WTC11 (cell line): Measurements from ENCODE around the gene CHST11. TPM values are rescaled to one million over a fixed set of nuclear protein-coding genes. Genes with fewer than 3 reads are reported as not detected.

Experiments used
- ATAC-seq: fragments of 200-7000 bp; cut with Tn5 transposase; 2 replicates; pipeline ENCODE4 v1.10.0; 2021; ENCODE audit warnings: mild to moderate bottlenecking, moderate library complexity
- CTCF ChIA-PET: fragments of 300-600 bp; sonication (Branson Sonifier 250); formaldehyde crosslinking; loops from one replicate; lab custom pipeline; 2021; ENCODE audit warnings: antibody characterized with exemption; lab: Charles Lee
- POLR2A ChIA-PET: fragments of 350-600 bp; sonication (Branson Sonifier 250); formaldehyde crosslinking; loops from one replicate; lab custom pipeline; 2021; ENCODE audit warnings: antibody characterized with exemption; lab: Charles Lee
- DNase-seq: peaks from one replicate; pipeline ENCODE4 v3.0.0; 2021; ENCODE audit warnings: low spot score
- H3K27ac Mint-ChIP-seq: 2 replicates; pipeline ENCODE4 v1.8.0; 2021; ENCODE audit warnings: mixed read lengths
- H3K27me3 Mint-ChIP-seq: 2 replicates; pipeline ENCODE4 v1.8.0; 2021; ENCODE audit warnings: low read depth, mild to moderate bottlenecking, moderate library complexity, mixed read lengths
- H3K36me3 Mint-ChIP-seq: 2 replicates; pipeline ENCODE4 v1.8.0; 2021; ENCODE audit warnings: mixed read lengths
- H3K4me1 Mint-ChIP-seq: 2 replicates; pipeline ENCODE4 v1.8.0; 2022; ENCODE audit warnings: mixed read lengths
- H3K4me3 Mint-ChIP-seq: 2 replicates; pipeline ENCODE4 v1.8.0; 2021; ENCODE audit warnings: mild to moderate bottlenecking, moderate library complexity, mixed read lengths
- H3K9me3 Mint-ChIP-seq: 2 replicates; pipeline ENCODE4 v1.8.0; 2021; ENCODE audit warnings: mixed read lengths
- ELF4 ChIP-seq: sonication (generic); formaldehyde crosslinking; IDR thresholded peaks from 2 replicates; pipeline ENCODE4 v1.8.1; 2022; ENCODE audit warnings: low read depth, mild to moderate bottlenecking, moderate library complexity, missing genetic modification reagents
- EMX1 ChIP-seq: fragments of 250-450 bp; sonication (Bioruptor Pico); IDR thresholded peaks from 2 replicates; pipeline ENCODE4 v1.8.0; 2021; ENCODE audit warnings: mild to moderate bottlenecking
- ESRRA ChIP-seq: sonication (generic); formaldehyde crosslinking; IDR thresholded peaks from 2 replicates; pipeline ENCODE4 v1.8.1; 2022; ENCODE audit warnings: mild to moderate bottlenecking, missing genetic modification reagents, borderline replicate concordance
- FOXP1 ChIP-seq: sonication (generic); formaldehyde crosslinking; IDR thresholded peaks from 2 replicates; pipeline ENCODE4 v1.8.0; 2022; ENCODE audit warnings: missing genetic modification reagents, mild to moderate bottlenecking, moderate library complexity, borderline replicate concordance
- GTF2I ChIP-seq: fragments of 250-450 bp; sonication (Bioruptor Pico); conservative IDR thresholded peaks from 2 replicates; pipeline ENCODE4 v1.4.0; 2021; ENCODE audit warnings: mild to moderate bottlenecking
- HMGA2 ChIP-seq: fragments of 250-450 bp; sonication (Bioruptor Pico); IDR thresholded peaks from 2 replicates; pipeline ENCODE4 v1.4.0; 2021; ENCODE audit warnings: mild to moderate bottlenecking, moderate library complexity
- NFE2L1 ChIP-seq: sonication (generic); formaldehyde crosslinking; IDR thresholded peaks from 2 replicates; pipeline ENCODE4 v1.8.1; 2023; ENCODE audit warnings: missing genetic modification reagents
- SMAD3 ChIP-seq: sonication (generic); formaldehyde crosslinking; IDR thresholded peaks from 2 replicates; pipeline ENCODE4 v1.8.0; 2022; ENCODE audit warnings: missing genetic modification reagents, mild to moderate bottlenecking, borderline replicate concordance
- TEAD1 ChIP-seq: sonication (generic); formaldehyde crosslinking; IDR thresholded peaks from 2 replicates; pipeline ENCODE4 v1.8.0; 2022; ENCODE audit warnings: mild to moderate bottlenecking, missing genetic modification reagents
- TP53 ChIP-seq: sonication (generic); formaldehyde crosslinking; IDR thresholded peaks from 2 replicates; pipeline ENCODE4 v1.8.1; 2023; ENCODE audit warnings: mild to moderate bottlenecking, missing genetic modification reagents
- ZNF121 ChIP-seq: sonication (generic); formaldehyde crosslinking; IDR thresholded peaks from 2 replicates; pipeline ENCODE4 v1.8.0; 2023; ENCODE audit warnings: missing genetic modification reagents
- ZNF671 ChIP-seq: fragments of 250-450 bp; sonication (Bioruptor Pico); IDR thresholded peaks from 2 replicates; pipeline ENCODE4 v1.8.0; 2021; ENCODE audit warnings: mild to moderate bottlenecking
- total RNA-seq: library from RNA; stranded (reverse); gene quantifications from 3 replicates; pipeline ENCODE4 v1.2.3, GENCODE V29; 2021
- TF ChIP-seq, protein P1 (sequence below): sonication (generic); formaldehyde crosslinking; IDR thresholded peaks from 2 replicates; pipeline ENCODE4 v1.8.0; 2022; ENCODE audit warnings: missing genetic modification reagents
- TF ChIP-seq, protein P2 (sequence below): sonication (generic); formaldehyde crosslinking; IDR thresholded peaks from 2 replicates; pipeline ENCODE4 v1.8.0; 2022; ENCODE audit warnings: mild to moderate bottlenecking, missing genetic modification reagents
- TF ChIP-seq, protein P3 (sequence below): sonication (generic); formaldehyde crosslinking; IDR thresholded peaks from 2 replicates; pipeline ENCODE4 v1.8.1; 2022; ENCODE audit warnings: missing genetic modification reagents, borderline replicate concordance
- TF ChIP-seq, protein P4 (sequence below): sonication (generic); formaldehyde crosslinking; IDR thresholded peaks from 2 replicates; pipeline ENCODE4 v1.8.0; 2022; ENCODE audit warnings: mild to moderate bottlenecking, missing genetic modification reagents
- TF ChIP-seq, protein P5 (sequence below): fragments of 250-450 bp; sonication (Bioruptor Pico); IDR thresholded peaks from 2 replicates; pipeline ENCODE4 v1.9.0; 2021; ENCODE audit warnings: moderate library complexity, mild to moderate bottlenecking, inconsistent platforms, borderline replicate concordance
- TF ChIP-seq, protein P6 (sequence below): sonication (generic); formaldehyde crosslinking; IDR thresholded peaks from 2 replicates; pipeline ENCODE4 v1.8.0; 2023; ENCODE audit warnings: missing genetic modification reagents, mild to moderate bottlenecking, borderline replicate concordance

Gene CHST11
- total RNA-seq, 1 experiment from 2014 or later = 24.2 TPM

DNA sequence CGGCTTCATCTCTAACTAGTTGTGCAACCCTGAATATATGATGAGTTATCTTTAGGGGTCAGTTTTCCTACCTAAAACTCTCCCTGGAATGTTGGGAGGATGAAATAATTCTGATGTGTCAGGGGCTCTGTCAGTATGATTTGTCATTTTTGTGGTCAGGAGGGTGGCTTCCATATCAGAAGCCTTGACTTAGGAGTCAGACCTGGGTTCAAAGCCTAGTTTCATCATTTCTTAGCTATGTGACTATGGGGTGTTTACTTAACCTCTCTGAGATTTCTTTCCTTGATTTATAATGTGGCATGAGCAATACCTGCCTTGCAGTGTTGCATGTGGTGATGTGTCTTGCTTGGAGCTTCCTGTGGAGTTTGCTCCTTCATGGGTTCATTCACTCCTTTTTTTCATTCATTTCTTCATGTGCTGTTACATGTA lies 146.8 kb downstream of the CHST11 start:
- Mint-ChIP-seq H3K27ac (peak overlapping the region; percentile 93; the same call in 1 of the 2 replicates), H3K4me1 (peaks cover 33% of the 10 kb centered on the region), H3K4me3 (no peak overlapping the region), H3K36me3 (peaks cover 4% of the 10 kb centered on the region; the same call in 1 of the 2 replicates), H3K9me3 (peaks cover 8% of the 10 kb centered on the region)
- ChIA-PET POLR2A (interaction anchor here (0.6 kb wide), 1 partner anchor 116 kb away, joined by 4 read pairs; no protein-coding TSS in a partner anchor), CTCF (interaction anchor here (1.8 kb wide), 1 partner anchor 222 kb away, joined by 4 read pairs; no protein-coding TSS in a partner anchor)
- DNase-seq = no peak
- TF ChIP-seq, protein P1, sequence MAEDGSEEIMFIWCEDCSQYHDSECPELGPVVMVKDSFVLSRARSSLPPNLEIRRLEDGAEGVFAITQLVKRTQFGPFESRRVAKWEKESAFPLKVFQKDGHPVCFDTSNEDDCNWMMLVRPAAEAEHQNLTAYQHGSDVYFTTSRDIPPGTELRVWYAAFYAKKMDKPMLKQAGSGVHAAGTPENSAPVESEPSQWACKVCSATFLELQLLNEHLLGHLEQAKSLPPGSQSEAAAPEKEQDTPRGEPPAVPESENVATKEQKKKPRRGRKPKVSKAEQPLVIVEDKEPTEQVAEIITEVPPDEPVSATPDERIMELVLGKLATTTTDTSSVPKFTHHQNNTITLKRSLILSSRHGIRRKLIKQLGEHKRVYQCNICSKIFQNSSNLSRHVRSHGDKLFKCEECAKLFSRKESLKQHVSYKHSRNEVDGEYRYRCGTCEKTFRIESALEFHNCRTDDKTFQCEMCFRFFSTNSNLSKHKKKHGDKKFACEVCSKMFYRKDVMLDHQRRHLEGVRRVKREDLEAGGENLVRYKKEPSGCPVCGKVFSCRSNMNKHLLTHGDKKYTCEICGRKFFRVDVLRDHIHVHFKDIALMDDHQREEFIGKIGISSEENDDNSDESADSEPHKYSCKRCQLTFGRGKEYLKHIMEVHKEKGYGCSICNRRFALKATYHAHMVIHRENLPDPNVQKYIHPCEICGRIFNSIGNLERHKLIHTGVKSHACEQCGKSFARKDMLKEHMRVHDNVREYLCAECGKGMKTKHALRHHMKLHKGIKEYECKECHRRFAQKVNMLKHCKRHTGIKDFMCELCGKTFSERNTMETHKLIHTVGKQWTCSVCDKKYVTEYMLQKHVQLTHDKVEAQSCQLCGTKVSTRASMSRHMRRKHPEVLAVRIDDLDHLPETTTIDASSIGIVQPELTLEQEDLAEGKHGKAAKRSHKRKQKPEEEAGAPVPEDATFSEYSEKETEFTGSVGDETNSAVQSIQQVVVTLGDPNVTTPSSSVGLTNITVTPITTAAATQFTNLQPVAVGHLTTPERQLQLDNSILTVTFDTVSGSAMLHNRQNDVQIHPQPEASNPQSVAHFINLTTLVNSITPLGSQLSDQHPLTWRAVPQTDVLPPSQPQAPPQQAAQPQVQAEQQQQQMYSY (CRISPR knock-in tag) = no peak
- TF ChIP-seq, all 79 proteins: peak for 0
- no peaks in the 10 kb centered on the region for H3K27me3 Mint-ChIP-seq
- no peak for ATAC-seq

DNA sequence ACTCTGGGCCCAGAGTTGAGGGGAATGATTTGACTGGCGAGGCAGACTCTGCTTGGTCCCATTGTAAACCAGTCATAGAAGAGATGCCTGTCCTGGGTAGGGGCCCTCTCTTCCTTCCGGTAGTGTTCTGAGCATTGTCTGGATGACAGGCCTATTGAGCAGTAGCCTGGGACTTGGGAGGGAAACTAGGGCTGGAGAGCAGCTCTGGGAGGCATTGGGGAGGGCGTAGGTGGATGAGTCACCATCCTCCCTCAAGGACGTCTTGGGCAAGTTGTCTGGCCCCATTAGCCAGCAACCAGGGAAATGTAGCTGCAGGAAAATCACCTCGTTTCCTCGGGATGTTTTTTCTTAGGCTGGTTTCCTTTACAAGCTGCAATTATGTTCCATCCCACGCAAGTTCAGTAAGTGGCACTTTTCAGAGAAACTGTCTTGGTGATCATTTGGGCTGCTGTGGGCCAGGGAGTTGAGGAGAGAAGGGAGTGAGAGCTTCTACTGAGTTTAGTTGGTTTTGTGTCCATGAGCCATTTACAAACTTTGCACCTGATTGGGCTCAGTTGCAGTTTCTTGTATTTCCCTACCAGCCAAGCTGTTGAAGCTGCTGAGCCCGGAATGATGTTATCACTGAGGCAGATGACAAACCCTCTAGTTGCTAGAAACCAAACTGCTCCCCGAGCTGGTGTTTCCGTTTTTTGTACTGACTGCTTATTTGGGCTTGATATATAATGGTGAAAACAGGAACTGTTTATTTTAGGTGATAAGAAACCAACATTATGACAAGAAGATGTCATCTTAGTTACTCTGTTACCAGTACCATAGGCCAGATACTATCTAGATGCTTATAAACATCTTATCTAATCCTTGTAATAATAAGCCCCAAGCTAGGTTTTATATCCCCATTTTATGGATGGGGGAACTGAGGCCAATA lies 147.6 kb downstream of the CHST11 start:
- CTCF ChIA-PET = interaction anchor here (0.7 to 1.8 kb wide), 2 partner anchors 28 to 222 kb away, joined by 3 to 4 read pairs; no protein-coding TSS in a partner anchor

DNA sequence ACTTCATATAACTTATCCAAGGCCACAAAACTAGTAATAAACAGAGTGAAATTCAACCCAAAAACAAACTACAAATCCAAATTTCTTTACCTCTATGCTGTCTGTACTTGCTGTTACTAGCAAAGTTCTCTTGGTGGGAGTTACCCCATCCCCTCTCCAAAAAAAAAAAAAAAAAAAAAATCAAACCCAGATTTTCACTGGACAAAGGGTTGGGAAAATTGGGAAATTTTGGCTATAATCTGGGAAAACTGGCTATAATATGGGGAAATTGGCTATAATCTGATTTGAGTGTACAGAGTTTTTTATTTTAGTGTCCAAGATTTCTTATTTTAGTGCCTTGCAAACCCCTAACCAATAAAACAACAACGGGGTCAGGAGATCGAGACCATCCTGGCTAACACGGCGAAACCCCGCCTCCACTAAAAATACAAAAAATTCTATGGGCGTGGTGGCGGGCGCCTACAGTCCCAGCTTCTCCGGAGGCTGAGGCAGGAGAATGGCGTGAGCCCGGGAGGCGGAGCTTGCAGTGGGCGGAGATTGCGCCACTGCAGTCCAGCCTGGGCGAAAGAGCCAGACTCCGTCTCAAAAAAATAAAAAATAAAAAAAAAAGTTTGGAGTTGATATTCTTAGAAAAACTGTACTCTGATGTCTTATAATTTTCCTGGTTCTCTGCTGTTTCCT lies 148.4 kb downstream of the CHST11 start:
- ATAC-seq = peak; percentile 61
- CTCF ChIA-PET = interaction anchor here (0.7 to 1.8 kb wide), 3 partner anchors 27 to 223 kb away, joined by 3 to 10 read pairs (median 4); no protein-coding TSS in a partner anchor
- peaks cover 31% of the 10 kb centered on the region for H3K4me1 Mint-ChIP-seq
- POLR2A ChIA-PET = no interaction called here
- peak overlapping the region; percentile 49 for H3K4me3 Mint-ChIP-seq
- peak overlapping the region; percentile 85 for H3K27ac Mint-ChIP-seq
- DNase-seq = peak; percentile 71
- H3K36me3 Mint-ChIP-seq = peaks cover 6% of the 10 kb centered on the region; the same call in 1 of the 2 replicates
- H3K27me3 Mint-ChIP-seq = no peaks in the 10 kb centered on the region
- peaks cover 8% of the 10 kb centered on the region for H3K9me3 Mint-ChIP-seq
- TF ChIP-seq, protein P2, sequence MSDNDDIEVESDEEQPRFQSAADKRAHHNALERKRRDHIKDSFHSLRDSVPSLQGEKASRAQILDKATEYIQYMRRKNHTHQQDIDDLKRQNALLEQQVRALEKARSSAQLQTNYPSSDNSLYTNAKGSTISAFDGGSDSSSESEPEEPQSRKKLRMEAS (CRISPR knock-in tag) = no peak
- TF ChIP-seq, protein P3, sequence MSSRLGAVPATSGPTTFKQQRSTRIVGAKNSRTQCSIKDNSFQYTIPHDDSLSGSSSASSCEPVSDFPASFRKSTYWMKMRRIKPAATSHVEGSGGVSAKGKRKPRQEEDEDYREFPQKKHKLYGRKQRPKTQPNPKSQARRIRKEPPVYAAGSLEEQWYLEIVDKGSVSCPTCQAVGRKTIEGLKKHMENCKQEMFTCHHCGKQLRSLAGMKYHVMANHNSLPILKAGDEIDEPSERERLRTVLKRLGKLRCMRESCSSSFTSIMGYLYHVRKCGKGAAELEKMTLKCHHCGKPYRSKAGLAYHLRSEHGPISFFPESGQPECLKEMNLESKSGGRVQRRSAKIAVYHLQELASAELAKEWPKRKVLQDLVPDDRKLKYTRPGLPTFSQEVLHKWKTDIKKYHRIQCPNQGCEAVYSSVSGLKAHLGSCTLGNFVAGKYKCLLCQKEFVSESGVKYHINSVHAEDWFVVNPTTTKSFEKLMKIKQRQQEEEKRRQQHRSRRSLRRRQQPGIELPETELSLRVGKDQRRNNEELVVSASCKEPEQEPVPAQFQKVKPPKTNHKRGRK = no peak
- no peak for TF ChIP-seq FOXP1 (CRISPR knock-in tag)
- no peak for TF ChIP-seq HMGA2
- no peak for TF ChIP-seq ZNF671 (CRISPR knock-in tag)
- no peak for TF ChIP-seq ELF4 (CRISPR knock-in tag)
- TF ChIP-seq EMX1 (CRISPR knock-in tag) = no peak
- TF ChIP-seq, protein P4, sequence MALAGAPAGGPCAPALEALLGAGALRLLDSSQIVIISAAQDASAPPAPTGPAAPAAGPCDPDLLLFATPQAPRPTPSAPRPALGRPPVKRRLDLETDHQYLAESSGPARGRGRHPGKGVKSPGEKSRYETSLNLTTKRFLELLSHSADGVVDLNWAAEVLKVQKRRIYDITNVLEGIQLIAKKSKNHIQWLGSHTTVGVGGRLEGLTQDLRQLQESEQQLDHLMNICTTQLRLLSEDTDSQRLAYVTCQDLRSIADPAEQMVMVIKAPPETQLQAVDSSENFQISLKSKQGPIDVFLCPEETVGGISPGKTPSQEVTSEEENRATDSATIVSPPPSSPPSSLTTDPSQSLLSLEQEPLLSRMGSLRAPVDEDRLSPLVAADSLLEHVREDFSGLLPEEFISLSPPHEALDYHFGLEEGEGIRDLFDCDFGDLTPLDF (CRISPR knock-in tag) = no peak

More for the DNA sequence above, 147.6 kb downstream of the CHST11 start:
- POLR2A ChIA-PET = interaction anchor here (0.6 kb wide), 1 partner anchor 117 kb away, joined by 4 read pairs; no protein-coding TSS in a partner anchor
- Mint-ChIP-seq H3K9me3 (peaks cover 8% of the 10 kb centered on the region), H3K36me3 (peaks cover 6% of the 10 kb centered on the region; the same call in 1 of the 2 replicates), H3K4me3 (no peak overlapping the region), H3K27me3 (no peaks in the 10 kb centered on the region), H3K27ac (peak overlapping the region; percentile 93), H3K4me1 (peaks cover 31% of the 10 kb centered on the region)
- DNase-seq (no peak), ATAC-seq (peak; percentile 76)
- TF ChIP-seq ESRRA (CRISPR knock-in tag) = no peak
- peak; percentile 33; the same call in 1 of the 2 replicates for TF ChIP-seq ZNF121
- TF ChIP-seq NFE2L1 (CRISPR knock-in tag) = no peak
- TF ChIP-seq TEAD1 (CRISPR knock-in tag) = no peak
- TF ChIP-seq, protein P5, sequence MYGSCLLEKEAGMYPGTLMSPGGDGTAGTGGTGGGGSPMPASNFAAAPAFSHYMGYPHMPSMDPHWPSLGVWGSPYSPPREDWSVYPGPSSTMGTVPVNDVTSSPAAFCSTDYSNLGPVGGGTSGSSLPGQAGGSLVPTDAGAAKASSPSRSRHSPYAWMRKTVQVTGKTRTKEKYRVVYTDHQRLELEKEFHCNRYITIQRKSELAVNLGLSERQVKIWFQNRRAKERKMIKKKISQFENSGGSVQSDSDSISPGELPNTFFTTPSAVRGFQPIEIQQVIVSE (CRISPR knock-in tag) = no peak
- TF ChIP-seq SMAD3 (CRISPR knock-in tag) = no peak
- no peak for TF ChIP-seq TP53 (CRISPR knock-in tag)
- TF ChIP-seq, protein P6, sequence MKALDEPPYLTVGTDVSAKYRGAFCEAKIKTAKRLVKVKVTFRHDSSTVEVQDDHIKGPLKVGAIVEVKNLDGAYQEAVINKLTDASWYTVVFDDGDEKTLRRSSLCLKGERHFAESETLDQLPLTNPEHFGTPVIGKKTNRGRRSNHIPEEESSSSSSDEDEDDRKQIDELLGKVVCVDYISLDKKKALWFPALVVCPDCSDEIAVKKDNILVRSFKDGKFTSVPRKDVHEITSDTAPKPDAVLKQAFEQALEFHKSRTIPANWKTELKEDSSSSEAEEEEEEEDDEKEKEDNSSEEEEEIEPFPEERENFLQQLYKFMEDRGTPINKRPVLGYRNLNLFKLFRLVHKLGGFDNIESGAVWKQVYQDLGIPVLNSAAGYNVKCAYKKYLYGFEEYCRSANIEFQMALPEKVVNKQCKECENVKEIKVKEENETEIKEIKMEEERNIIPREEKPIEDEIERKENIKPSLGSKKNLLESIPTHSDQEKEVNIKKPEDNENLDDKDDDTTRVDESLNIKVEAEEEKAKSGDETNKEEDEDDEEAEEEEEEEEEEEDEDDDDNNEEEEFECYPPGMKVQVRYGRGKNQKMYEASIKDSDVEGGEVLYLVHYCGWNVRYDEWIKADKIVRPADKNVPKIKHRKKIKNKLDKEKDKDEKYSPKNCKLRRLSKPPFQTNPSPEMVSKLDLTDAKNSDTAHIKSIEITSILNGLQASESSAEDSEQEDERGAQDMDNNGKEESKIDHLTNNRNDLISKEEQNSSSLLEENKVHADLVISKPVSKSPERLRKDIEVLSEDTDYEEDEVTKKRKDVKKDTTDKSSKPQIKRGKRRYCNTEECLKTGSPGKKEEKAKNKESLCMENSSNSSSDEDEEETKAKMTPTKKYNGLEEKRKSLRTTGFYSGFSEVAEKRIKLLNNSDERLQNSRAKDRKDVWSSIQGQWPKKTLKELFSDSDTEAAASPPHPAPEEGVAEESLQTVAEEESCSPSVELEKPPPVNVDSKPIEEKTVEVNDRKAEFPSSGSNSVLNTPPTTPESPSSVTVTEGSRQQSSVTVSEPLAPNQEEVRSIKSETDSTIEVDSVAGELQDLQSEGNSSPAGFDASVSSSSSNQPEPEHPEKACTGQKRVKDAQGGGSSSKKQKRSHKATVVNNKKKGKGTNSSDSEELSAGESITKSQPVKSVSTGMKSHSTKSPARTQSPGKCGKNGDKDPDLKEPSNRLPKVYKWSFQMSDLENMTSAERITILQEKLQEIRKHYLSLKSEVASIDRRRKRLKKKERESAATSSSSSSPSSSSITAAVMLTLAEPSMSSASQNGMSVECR (CRISPR knock-in tag) = no peak
- TF ChIP-seq GTF2I (CRISPR knock-in tag) = no peak
